HuH-7.5 (cell line): ENCODE data around the gene GAS7.
"Not testable (repeated sequence)": the region's sequence is repeated elsewhere in the genome, so short reads cannot be mapped to it uniquely, and the experiment has no call there.

Experiments used
- DNase-seq: peaks from one replicate; pipeline ENCODE4 v3.0.0; 2011; ENCODE audit warnings: low spot score

The GAS7 gene

GRCh38 chr17:10111907-10112452, 86.4 kb downstream of the GAS7 start:
- no peak for DNase-seq

- DNase-seq: no peak
Observed at GRCh38 chr17:10109146-10109545, 89.3 kb downstream of the GAS7 start.

- no peak for DNase-seq
Observed at GRCh38 chr17:10107316-10108165, 90.9 kb downstream of the GAS7 start.

- DNase-seq: no peak
Observed at GRCh38 chr17:10106067-10106466, 92.3 kb downstream of the GAS7 start.

- DNase-seq: no peak
Observed at GRCh38 chr17:10105513-10106001, 92.8 kb downstream of the GAS7 start.

GRCh38 chr17:10103712-10104111, 94.7 kb downstream of the GAS7 start:
- DNase-seq: no peak

- DNase-seq: no peak
Observed at GRCh38 chr17:10102817-10103216, 95.6 kb downstream of the GAS7 start.

GRCh38 chr17:10099051-10099571, 99.3 kb downstream of the GAS7 start:
- no peak for DNase-seq

- DNase-seq: no peak
Observed at GRCh38 chr17:10096596-10096995, 101.8 kb downstream of the GAS7 start.

GRCh38 chr17:10095295-10095694, 103.1 kb downstream of the GAS7 start:
- not testable (repeated sequence) for DNase-seq

GRCh38 chr17:10094797-10095196, 103.6 kb downstream of the GAS7 start:
- no peak for DNase-seq

GRCh38 chr17:10092595-10092994, 105.8 kb downstream of the GAS7 start:
- DNase-seq: no peak

GRCh38 chr17:10091046-10091445, 107.4 kb downstream of the GAS7 start:
- no peak for DNase-seq

- DNase-seq: no peak
Observed at GRCh38 chr17:10089196-10089804, 109.1 kb downstream of the GAS7 start.

GRCh38 chr17:10088444-10088843, 110.0 kb downstream of the GAS7 start:
- no peak for DNase-seq

GRCh38 chr17:10087355-10087754, 111.1 kb downstream of the GAS7 start:
- no peak for DNase-seq

- no peak for DNase-seq
Observed at GRCh38 chr17:10083864-10084263, 114.5 kb downstream of the GAS7 start.

GRCh38 chr17:10082795-10083194, 115.6 kb downstream of the GAS7 start:
- DNase-seq: no peak

- no peak for DNase-seq
Observed at GRCh38 chr17:10081571-10082169, 116.7 kb downstream of the GAS7 start.

GRCh38 chr17:10077561-10078299, 120.7 kb downstream of the GAS7 start:
- DNase-seq: no peak

- DNase-seq: no peak
Observed at GRCh38 chr17:10075919-10076318, 122.5 kb downstream of the GAS7 start.

GRCh38 chr17:10073941-10074340, 124.5 kb downstream of the GAS7 start:
- DNase-seq: no peak
